ENCODE measurements around the gene XKR3.
"Not testable (repeated sequence)": the region's sequence is repeated elsewhere in the genome, so short reads cannot be mapped to it uniquely, and the experiment has no call there.

Gene XKR3

DNA sequence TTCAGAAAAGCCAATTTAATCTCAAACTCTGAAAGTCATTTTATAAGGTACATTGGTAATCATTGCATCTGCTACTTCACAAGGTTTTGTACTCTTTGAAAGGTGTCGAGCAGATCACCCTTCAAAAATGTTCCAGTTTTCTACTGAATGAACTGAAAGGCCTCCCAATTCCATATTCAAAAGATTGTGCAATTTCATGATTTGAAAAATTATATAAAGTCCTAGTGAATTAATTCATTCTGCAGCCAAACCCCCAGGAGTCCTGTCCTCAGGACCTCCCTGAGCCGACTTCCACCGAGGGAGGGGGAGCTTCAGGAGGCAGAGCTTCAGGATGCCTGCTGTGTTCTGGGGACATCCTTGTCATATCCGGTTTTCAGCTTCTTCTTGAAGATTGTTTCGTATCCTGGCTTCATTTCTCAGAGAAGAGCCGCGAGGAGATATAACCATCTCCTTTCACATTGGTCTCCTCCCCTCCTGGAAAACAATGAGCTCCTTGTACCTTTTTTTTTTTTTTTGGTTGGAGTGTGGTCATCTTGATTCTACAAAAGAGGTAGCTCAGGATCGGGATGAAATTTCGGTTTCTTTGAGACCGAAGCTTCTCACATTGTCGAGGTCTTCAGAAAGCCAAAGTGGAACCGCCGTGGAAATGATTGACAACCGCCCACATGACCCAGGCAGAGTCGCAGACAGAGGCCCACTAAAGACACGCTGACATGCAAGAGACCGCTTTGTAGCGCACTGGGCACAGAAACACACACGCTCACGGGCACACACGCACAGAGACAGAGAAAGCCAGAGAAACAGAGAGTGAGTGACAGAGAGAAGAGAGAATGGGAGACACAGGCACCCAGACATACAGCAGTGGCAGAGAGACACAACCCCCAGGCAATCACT is 77.7 kb downstream of the XKR3 start:
- peaks cover 20% of the 10 kb centered on the region for H3K9me3 ChIP-seq
- H3K4me2 ChIP-seq, H3K4me3 ChIP-seq, H3K27ac ChIP-seq, H3K36me3 ChIP-seq, H3K9ac ChIP-seq, H4K20me1 ChIP-seq, H3K27me3 ChIP-seq: not testable (repeated sequence)
- H3K4me1 ChIP-seq, result peaks cover 15% of the 10 kb centered on the region

DNA sequence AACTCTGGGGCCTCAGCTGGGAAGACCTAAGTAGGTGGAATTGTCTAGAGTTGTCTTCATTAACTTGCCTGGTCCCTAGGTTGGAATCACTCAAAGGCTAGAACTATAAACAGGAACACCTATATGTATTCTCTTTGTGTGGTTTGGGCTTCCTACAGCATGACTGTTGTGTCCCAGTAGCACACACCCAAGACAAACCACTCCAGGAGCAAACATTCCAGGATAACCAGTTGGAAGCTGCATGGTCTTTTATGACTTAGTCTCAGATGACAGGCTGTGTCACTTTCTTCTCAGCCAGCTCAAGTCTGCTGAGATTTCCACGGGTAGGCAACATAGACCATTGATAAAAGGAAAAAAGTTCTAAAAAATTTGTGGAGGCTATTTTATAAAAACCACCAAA is 90.9 kb downstream of the XKR3 start:
- not testable (repeated sequence) for H3K4me3 ChIP-seq, H3K27ac ChIP-seq, H3K4me2 ChIP-seq, H4K20me1 ChIP-seq, H3K36me3 ChIP-seq, H3K9ac ChIP-seq, H3K9me3 ChIP-seq, H3K27me3 ChIP-seq, H3K4me1 ChIP-seq
